ENCODE results near the gene L3MBTL2. TPM values are rescaled to one million over a fixed set of nuclear protein-coding genes. Genes with fewer than 3 reads are reported as not detected.

The L3MBTL2 gene
- total and polyA plus RNA-seq, 11 donors = 7.3 to 25.7 (median 14.6) TPM

DNA sequence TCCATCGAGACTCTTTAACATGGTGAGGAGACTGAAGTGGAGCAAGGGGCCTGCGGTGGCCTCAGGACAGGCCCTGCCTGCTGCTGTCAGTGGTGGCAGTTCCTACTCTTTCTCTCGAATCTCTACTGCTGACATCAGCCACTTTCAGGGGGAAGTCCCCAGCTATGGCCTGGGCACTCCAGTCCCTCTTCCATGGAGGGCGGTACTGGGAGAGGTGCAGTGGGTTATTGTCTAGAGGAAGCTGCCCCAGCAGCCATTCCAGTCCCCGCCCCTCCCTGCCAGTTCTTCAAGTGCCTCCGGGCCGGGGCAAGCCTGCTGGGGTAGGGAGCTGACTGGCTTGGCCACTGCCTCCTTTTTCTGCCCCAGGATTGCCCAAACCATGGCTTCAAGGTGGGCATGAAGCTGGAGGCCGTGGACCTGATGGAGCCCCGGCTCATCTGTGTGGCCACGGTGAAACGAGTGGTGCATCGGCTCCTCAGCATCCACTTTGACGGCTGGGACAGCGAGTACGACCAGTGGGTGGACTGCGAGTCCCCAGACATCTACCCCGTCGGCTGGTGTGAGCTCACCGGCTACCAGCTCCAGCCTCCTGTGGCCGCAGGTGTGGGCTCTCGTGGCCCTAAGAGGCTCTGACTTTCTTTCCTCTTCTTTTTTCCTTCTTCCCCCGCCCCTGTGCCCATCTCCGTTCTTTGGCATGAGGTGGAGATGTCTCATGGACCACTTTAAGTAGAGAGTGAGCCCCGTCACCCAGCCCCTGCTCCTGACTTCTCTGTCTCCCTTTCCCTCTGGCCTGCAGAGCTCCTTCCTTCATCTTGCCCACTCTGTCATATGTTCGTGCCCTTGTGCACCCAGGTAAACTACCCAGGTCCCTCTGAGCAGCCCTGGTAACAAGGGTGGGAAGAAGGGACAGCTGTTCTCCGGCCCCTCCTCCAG is 21.9 kb downstream of the L3MBTL2 start:
- 89 to 95% (median 94%) methylated on average over 25 to 26 of the region's 26 CpGs for WGBS, 4 donors
- H3K9me3 ChIP-seq = no peaks in the 10 kb centered on the region
- H3K4me3 ChIP-seq = no peak overlapping the region
- H3K27ac ChIP-seq = peak overlapping the region in 1 of 12 donors; percentile 66
- peaks cover 0 to 74% (median 67%) of the 10 kb centered on the region in 9 donors for H3K36me3 ChIP-seq
- ATAC-seq (peak in 3 of 4 donors; percentile 14 to 44 (median 34)), DNase-seq (peak in 3 of 5 donors; percentile 39 to 70 (median 57))
- peaks cover 0 to 31% (median 24%) of the 10 kb centered on the region in 12 donors for H3K4me1 ChIP-seq
- H3K27me3 ChIP-seq = no peaks in the 10 kb centered on the region
- intact Hi-C loops (cut with DNase I) = no loop called here
- TF ChIP-seq, protein P1, sequence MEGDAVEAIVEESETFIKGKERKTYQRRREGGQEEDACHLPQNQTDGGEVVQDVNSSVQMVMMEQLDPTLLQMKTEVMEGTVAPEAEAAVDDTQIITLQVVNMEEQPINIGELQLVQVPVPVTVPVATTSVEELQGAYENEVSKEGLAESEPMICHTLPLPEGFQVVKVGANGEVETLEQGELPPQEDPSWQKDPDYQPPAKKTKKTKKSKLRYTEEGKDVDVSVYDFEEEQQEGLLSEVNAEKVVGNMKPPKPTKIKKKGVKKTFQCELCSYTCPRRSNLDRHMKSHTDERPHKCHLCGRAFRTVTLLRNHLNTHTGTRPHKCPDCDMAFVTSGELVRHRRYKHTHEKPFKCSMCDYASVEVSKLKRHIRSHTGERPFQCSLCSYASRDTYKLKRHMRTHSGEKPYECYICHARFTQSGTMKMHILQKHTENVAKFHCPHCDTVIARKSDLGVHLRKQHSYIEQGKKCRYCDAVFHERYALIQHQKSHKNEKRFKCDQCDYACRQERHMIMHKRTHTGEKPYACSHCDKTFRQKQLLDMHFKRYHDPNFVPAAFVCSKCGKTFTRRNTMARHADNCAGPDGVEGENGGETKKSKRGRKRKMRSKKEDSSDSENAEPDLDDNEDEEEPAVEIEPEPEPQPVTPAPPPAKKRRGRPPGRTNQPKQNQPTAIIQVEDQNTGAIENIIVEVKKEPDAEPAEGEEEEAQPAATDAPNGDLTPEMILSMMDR (IDR thresholded peaks at IDR 0.05) = no peak
- no peak for TF ChIP-seq POLR2A (IDR thresholded peaks at IDR 0.05)

DNA sequence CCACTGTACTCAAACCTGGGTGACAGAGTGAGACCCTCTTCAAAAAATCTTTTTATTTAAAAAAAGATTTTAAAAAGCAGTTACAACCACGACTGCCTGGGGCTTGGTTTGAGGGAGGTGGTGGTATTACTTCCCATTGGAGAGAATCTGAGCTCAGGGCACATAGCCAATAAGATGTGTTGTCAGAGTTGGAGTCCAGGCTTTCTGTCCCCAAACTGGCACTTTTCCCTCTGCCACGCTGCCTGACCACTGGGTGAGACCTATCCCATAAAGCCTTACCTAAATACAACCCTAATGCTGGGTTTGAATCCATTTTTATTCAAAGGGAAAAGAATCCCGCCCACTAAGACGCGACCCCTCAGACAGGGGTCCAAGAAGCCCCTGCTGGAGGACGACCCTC is 24.1 kb downstream of the L3MBTL2 start:
- Histone ChIP-seq H3K36me3 (peaks cover 0 to 52% (median 44%) of the 10 kb centered on the region in 9 donors), H3K27me3 (no peaks in the 10 kb centered on the region)

DNA sequence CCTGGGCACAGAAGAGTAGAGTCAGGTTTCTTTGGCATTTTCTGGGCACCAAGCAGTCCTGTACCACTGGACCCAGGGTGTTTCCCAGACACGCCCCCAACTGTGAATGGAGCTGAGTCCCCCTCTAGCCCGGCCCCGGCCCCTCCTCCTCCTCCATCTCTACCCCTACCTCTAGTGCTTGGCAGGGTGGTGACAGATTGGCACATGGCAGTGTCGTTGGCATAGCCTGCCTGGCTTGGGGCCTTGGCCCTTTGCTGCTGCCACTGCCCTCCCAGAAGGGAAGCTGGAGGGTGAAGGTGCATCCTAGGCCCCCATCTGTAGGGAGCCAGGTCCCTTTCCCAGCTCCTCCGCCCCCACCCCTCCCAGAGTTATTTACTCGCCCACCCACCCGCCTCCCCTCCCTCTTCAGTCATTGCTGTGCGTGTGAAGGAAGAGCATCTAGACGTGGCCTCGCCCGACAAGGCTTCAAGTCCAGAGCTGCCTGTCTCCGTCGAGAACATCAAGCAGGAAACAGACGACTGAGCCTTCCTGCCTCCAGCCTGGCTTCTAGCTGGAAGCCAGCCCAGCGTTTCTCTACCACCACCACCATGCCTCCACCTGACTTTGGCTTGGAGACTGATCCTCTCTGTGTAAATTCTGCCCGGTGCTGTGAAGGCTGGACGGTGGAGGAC is 24.8 kb downstream of the L3MBTL2 start:
- H3K27me3 ChIP-seq = no peaks in the 10 kb centered on the region
- peak in 4 of 5 donors; percentile 50 to 85 (median 70) for DNase-seq
- TF ChIP-seq POLR2A (IDR thresholded peaks at IDR 0.05) = no peak
- TF ChIP-seq, protein P1 (IDR thresholded peaks at IDR 0.05) = no peak
- intact Hi-C loops (cut with DNase I) = loop anchor here in 2 of 10 donors (5.0 kb wide), 1 partner anchor 33 kb away; no protein-coding TSS in a partner anchor
- 39 to 51% (median 44%) methylated on average over 13 to 17 of the region's 17 CpGs for WGBS, 4 donors
- ATAC-seq = peak; percentile 64 to 80 (median 76)
- H3K4me1 ChIP-seq = peaks cover 0 to 44% (median 33%) of the 10 kb centered on the region in 12 donors
- H3K9me3 ChIP-seq = no peaks in the 10 kb centered on the region
- H3K36me3 ChIP-seq = peaks cover 0 to 45% (median 38%) of the 10 kb centered on the region in 9 donors
- peak overlapping the region in 10 of 12 donors; percentile 9 to 81 (median 66) for H3K27ac ChIP-seq
- H3K4me3 ChIP-seq = no peak overlapping the region

More for the DNA sequence above, 24.1 kb downstream of the L3MBTL2 start:
- intact Hi-C loops (cut with DNase I) = no loop called here
- peak overlapping the region in 6 of 12 donors; percentile 59 to 81 (median 70) for H3K27ac ChIP-seq
- no peak for DNase-seq
- H3K4me1 ChIP-seq = peaks cover 0 to 42% (median 33%) of the 10 kb centered on the region in 12 donors
- WGBS, 4 donors = 87 to 91% (median 89%) methylated on average over 6 of the region's 6 CpGs
- H3K9me3 ChIP-seq = no peaks in the 10 kb centered on the region
- no peak for TF ChIP-seq POLR2A (IDR thresholded peaks at IDR 0.05)
- TF ChIP-seq, protein P1 (IDR thresholded peaks at IDR 0.05) = no peak
- no peak overlapping the region for H3K4me3 ChIP-seq
- no peak for ATAC-seq
